Hematopoietic multipotent progenitor cell treated with erythropoietin and hydrocortisone succinate and interleukin-3 and kit ligand, for 15 days (in vitro differentiated cells): Measurements from ENCODE around the gene COBLL1.

Source experiments
- DNase-seq: peaks from one replicate; pipeline ENCODE4 v3.0.0-alpha.2; 2015; ENCODE audit warnings: low spot score

COBLL1 gene

DNA sequence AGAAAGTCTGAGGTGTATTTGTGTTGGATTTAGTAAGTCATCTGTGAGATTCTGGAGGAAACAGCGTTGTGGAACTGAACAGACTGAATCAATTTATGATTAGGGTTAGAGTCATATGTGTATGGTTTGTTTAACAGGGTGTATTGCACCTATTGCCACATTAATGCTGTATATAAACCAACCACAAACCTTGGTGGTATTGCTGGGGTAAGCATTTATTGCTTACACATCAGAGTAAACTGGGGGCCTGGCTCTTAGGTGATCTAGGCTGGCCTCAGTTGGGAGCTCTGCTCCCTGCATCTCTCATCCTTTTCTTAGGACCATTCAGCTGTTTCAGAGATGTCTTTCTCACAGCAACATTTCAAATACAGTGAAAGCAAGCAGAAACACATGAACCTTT is 160.6 kb downstream of the COBLL1 start:
- DNase-seq: no peak

DNA sequence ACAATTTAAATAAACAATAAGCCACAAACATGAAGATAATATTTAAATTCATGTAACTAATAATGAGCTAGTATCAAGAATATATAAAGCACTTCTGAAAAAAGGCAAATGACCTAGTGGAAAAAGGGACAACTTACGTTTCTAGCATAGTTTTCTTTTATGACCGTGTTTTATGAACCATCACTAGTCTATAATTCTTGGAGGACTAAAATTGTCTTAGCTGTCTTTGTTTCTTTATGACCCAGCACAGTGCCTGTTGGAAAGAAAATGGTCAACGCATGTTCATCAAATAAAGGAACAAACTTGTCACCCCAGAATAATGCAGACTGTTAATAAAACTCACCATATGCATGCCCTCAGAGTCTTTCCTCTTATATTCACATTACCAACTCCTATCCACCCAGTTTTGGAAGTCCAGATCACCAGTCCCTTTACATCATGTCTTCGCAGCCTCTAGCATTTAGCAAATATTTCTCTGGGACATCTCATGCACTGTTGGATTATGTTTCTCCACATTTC is 162.9 kb downstream of the COBLL1 start:
- no peak for DNase-seq

DNA sequence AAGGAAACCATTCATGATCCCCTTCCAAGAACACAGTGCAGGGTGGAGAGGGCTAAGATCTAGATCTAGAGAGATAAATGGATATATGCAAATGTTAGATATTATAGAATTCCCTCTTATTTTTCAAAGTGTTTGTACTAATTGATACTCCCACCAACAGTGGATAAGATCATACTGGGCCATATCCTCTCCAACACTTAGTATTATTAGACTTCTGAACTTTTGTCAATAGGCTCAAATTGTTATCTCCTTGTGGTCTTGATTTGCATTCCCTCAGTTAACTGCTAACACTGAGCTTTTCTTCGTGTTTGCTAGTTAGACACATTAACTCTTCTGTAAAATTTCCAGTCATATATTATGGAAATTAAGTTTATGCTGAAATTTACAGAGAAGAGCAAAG is 163.9 kb downstream of the COBLL1 start:
- DNase-seq: no peak

DNA sequence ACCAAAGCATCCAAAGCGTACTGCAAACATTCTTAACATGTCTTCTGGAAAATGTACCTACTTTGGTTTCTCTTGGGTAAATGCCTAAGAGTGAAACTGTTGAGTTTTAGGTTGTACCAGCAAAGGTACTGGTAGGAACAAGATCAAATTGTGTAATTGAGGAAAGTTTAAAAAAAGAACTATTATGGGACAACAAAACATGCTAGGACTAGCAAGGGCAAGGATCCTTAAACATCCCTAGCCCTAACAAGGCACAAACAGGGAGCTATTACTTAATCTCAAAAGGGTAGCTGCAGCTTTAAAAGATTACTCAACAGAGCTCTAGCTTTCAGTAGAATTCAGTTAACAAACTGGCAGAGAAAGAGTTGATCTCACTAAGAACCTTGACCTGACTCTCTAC is 164.4 kb downstream of the COBLL1 start:
- no peak for DNase-seq

DNA sequence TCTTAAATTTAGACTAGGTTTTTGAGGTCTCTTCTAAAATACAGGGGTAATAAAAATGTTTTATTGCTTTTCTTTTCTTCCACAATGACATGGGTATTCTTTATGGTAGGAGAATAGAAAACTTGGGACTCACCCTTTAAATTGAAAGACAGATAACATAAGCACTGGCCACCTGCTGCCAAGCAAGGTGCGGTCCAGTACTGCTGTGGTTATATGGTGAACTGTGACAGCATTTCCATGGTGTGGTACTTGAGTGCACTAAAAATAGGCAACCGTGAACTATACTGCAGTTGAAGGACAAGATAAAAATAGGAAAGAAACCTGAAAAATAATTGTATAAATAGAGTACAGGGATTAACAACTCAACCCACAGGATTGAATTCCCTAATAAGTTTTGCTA is 165.9 kb downstream of the COBLL1 start:
- no peak for DNase-seq

DNA sequence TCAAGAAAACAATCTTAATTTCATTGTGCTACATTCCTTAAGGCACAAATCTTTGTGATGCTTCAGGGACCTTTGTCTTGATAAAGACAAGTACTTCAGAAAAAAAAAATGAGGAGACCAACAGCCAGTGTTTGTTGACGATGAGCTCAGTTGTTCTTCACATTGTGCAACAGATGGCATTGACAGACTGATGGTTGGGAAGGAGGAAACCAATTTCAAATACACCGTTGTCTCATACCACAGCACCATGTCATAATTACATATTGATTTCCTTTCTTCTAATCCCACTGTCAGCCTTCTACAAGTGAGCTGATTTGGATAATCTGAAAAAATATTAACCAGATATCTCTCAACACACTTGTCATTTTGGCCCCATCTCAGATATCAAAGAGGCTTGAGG is 166.6 kb downstream of the COBLL1 start:
- no peak for DNase-seq

DNA sequence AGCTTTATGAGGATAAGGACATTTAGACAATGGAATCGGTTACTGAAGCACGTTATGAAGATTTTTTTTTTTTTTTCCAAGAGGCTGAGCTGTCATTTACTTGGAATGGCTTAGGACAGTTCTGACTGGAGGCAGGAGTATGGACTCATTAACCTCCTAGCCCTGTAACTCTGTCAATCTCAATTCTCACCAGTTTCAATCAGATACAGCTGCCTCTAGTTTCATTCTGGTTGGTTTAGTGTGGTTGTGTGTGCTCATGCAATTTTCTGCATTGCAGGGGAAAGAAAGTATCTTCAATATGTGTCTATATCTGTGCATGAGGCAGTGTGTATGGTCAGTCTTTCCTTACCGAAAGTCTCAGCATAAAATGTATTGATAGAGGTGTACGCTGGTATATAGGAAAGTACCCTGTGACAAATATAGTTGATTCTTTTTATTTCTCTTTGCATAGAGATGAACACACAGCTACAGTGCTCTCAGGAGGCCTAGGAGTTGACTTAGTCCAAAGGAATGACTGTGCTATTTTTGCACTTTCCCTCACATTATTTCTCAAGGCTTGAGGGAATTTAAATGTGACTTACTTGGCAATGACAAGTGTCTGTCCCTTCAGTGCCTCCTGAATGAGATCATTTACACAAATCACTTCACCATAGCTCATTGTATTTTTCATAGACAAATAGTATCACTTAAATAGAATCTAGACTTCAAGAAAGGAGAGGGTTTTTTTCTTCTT is 169.8 kb downstream of the COBLL1 start:
- DNase-seq: no peak

DNA sequence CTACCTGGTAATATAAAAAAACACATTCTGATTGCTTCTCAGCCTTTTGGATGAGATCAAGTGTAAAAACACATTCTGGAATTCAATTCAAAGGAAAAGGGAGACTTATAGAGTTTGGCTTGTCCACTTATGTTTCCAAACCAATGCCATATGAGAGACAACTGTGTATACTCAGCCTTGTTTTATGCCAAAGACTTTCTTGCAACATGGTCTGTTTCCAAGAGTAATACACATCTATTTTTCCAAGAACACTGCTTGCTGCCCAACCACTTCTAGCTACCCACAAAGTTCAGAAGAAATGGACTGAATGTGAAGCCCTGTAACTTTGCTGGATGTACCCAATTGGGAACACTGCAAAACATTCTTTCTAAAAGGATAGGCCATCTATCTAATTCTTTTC is 172.3 kb downstream of the COBLL1 start:
- no peak for DNase-seq

DNA sequence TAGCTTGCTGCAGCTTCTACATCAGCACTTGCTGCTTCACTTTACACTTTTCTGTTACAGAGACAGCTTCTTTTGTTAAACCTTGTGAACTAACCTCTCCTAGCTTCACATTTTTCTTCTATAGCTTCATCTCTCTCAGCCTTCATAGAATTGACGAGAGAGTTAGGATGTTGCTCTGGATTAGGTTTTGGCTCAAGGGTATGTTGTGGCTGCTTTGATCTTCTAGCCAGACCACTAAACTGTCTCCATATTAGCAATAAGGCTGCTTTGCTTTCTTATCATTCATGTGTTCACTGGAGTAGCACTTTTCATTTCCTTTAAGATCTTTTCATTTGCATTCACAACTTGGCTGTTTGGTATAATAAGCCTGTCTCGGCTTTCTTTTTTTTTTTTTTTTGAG is 174.1 kb downstream of the COBLL1 start:
- no peak for DNase-seq

DNA sequence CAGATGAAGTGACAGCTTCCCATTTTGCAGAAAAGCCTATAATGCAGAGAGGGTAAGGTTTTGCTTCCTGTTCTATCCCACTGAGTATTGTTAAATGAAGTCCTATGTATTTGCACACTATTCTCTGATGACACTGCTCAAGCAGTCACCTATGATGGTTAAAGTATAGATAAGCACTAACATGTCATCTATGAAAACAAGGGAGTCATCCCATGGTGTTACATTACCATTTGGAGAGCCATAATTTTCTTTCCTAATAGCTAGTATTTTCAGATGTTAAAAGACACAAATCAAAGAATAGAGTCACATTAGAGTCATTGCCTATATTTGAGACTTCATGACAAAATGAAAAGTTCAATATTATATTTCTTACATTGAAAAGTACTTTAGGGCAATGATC is 177.6 kb downstream of the COBLL1 start:
- DNase-seq: no peak

DNA sequence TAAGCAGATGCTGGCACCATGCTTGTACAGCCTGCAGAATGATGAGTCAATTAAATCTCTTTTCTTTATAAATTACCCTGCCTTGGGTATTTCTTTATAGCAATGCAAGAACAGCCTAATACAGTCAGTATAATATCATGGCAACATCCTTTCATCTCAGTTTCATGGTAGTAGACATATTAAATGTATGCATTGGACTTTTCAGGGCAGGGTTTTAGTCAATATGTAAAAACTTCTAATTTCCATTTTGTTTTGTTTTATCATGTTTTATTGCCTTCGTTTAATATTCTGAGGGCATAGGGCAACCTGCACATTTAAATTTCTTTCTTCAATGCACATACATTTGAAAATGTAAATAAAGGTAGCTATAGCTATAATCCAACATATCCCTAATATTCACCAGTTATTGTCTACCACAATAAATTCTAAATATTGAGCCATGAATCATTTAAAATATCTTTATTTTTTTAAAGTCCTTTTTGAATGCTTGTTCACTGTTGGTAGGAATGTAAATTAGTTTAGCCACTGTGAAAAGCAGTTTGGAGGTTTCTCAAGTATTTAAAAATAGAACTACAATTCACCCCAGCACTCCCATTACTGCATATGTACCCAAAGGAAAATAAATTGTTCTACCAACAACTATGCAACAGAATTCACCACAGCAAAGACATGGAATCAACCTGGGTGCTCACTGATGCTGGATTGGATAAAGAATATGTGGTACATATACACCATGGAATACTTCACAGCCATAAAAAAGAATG is 178.6 kb downstream of the COBLL1 start:
- DNase-seq: no peak

DNA sequence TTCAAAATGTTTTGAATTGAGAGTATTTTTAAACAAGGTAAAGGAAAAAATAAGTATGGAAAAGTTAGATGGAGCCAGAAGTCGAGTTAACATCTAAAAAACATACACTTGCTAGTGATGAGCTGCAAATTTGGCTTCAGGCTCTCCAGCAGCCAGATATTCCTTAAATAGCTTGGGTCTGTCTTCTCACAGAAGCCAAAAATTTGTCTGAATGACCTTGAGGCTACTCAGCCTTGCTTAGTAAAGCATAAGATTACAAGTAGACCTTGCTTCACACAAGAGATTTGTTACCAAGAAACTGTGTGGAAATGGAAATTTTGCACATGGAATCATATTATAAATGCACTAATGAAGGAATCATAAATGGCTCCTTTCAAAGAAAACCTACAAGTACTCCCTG is 179.6 kb downstream of the COBLL1 start:
- no peak for DNase-seq

DNA sequence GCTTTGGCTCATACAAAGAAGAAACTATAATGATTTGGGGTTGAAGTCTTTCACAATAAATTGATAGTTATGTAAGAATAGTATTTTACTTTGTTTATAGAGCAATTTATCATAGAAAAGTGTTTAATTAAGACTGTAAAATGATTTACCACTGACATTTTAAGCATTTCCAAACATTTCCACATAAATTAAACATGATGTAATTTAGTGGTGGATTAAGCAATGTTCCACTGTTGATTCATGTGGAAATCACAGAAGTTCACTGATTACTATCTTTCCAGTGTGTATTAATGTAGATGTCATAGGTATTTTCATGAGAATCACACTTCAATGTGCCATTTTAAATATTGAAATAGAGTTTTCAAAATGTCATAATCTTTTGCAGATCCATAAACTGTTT is 180.3 kb downstream of the COBLL1 start:
- DNase-seq: no peak

DNA sequence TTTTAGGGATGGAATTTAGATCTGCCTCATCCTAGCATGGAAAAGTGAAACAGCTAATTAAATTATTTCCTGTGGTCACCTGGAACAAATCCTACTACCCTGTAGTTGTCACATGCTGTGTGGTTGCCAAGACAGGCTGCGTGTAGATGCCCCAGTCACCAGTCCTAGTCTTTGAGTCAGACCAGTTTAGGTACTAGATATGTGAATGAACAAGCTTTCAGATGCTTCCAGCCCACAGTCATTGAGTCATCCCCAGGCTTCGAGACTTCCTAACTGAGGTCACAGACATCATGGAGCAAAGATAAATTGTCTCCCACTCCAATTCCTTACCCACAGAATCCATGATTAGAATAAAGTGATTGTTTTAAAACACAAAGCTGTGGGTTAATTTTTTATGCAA is 184.5 kb downstream of the COBLL1 start:
- no peak for DNase-seq

DNA sequence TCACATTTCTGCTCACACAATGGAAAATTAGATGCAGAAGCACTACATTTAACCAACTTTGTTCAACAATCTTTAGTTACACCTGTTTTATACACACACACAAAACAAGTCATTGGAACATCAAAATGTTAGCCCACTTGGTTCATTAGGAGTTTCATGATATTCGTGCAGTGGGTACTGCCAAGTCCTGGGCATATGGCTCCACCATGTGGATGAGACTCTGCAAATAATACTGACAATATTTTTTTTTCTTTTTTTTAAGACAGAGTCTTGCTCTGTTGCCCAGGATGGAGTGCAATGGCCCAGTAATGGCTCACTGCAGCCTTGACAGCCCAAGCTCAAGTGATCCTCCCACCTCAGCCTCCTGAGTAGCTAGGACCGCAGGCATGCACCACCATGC is 185.9 kb downstream of the COBLL1 start:
- no peak for DNase-seq

DNA sequence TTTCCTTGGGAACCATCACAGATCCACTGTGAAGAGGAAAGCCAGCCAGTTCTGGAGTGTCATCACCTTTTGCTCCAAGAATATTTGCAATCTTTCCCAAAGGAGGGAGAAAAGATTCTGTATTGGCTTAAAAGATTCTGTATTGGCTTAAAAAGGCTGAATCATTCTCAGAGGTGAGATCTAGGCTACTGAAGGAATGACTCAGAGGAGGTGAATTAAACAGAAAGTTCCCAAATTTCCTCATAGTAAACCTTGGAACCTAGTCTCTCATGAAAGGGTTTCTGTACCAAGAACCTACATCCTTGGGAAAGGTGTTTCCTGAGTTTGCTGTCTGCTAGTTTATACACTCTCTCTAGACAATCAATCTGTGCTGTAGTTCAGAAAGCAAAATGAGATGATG is 186.3 kb downstream of the COBLL1 start:
- no peak for DNase-seq

DNA sequence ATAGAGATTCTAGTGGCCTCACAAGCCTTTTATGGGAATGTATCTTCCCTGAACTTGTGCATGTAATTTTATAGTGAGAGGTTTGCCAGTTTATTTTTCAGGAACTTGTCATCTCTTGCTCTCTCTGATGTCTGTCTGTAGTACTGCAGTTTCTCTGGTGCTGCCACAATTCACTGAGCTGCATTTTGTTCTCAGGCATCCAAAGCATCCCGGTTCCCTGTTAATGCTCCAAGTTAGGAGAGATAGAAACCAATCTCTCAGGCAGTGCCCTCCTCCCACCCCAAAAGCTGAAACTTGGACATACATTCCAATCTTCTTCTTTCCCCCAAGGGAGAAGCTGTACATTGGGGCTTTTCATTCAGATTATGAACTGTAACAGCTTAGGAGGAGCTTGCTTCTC is 190.3 kb downstream of the COBLL1 start:
- no peak for DNase-seq

DNA sequence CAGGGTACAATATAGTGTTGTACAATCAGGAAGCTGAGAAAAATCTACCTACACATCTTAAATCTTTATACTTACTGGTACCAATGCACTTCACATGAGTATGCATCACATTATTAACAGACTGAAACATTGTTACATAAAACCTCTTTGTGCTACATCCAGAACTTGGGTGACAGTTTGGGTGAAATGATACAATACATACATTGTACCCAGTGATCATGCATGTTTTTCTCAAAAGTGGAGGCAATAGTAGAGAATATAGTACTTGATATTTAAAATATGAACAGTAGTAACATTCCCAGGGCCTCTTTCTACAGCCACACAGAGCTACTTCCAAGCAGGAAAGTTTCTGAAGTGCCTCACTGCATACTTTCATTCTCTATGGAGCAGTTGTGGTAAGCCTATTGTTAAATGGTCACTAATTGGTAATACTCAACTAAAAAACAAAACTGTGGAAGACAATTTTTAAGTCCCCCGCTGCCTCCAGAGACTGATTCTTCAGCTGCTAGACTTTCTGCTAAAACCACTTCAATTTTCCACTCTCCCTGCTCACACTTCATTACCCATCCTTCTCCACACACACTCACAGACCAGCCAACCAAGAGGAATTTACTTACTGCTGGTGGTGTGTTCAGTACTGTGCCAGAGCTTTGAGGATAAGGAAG is 197.5 kb downstream of the COBLL1 start:
- DNase-seq: no peak

DNA sequence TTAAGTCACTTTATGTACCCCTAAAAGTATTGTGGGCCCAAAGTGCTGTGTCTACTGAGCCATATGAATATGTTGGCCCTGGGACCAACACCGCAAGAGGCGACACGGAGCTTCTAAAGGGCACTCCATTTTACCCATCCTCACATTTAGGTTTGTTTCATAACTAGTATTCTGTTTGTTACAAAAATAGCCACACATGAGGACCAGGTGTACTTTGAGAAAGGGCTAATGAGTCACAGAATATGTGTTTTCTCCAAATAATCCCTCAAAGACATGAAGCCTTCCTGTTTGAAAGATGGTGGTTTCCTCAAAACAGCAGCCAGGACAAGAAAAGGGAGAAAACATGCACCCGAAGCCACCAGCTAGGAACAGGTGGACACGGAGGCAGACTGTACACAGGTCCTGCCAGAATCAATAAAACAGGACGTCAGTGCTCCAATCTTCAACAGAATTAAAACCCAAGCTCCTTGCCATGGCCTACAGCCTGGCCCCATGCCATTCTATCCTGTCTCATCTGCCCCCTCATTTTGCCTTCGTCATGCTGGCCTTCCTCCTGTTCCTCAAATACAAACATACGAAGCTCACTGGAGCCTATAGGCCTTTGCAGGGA is 198.6 kb downstream of the COBLL1 start:
- no peak for DNase-seq

DNA sequence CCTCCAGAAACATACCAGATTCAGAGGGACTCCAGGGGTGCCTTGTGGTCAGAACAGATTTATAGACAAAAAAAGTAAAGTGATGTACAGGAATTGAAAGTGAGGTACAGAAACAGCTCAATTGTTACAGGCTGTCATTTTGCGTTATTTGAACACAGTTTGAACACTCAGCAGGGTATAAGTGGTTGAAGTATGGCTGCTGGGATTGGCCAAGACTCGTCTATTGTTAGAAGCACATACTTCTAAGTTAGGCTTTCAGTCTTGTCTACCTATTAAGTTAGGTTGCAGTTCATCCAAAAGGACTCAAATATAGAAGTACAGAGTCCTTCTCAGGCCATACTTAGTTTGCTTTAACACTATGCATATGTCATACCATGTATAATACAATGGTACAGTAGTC is 199.4 kb downstream of the COBLL1 start:
- DNase-seq: no peak
